GM23248 (cell line): ENCODE data around the gene HDAC9. TPM values are rescaled to one million over a fixed set of nuclear protein-coding genes. Genes with fewer than 3 reads are reported as not detected.

Experiments
- DNase-seq: peaks from one replicate; pipeline ENCODE4 v3.0.0-alpha.2; 2015
- H2AFZ ChIP-seq: fragments of 200-600 bp; sonication (generic); 2 replicates; pipeline ENCODE4 v1.6.1; 2016; ENCODE audit warnings: antibody characterized with exemption
- H3F3A ChIP-seq: fragments of 200-600 bp; sonication (generic); 2 replicates; pipeline ENCODE4 v1.6.1; 2016; ENCODE audit warnings: mild to moderate bottlenecking, antibody characterized with exemption, mixed run types; ENCODE audit not compliant: insufficient read depth
- H3K27ac ChIP-seq: fragments of 200-600 bp; sonication (generic); 2 replicates; pipeline ENCODE4 v1.5.1; 2016; ENCODE audit warnings: mild to moderate bottlenecking
- H3K27me3 ChIP-seq: fragments of 200-600 bp; sonication (generic); replicated peaks from 2 replicates; pipeline ENCODE4 v1.6.1; 2016; ENCODE audit warnings: mild to moderate bottlenecking; ENCODE audit not compliant: insufficient read depth
- H3K36me3 ChIP-seq: fragments of 200-600 bp; sonication (generic); 2 replicates; pipeline ENCODE4 v1.6.1; 2016; ENCODE audit warnings: low read depth, mild to moderate bottlenecking
- H3K4me1 ChIP-seq: fragments of 200-600 bp; sonication (generic); 2 replicates; pipeline ENCODE4 v1.6.1; 2016; ENCODE audit warnings: mild to moderate bottlenecking; ENCODE audit not compliant: insufficient read depth
- H3K4me2 ChIP-seq: fragments of 200-600 bp; sonication (generic); one replicate; pipeline ENCODE4 v1.6.1; 2016; ENCODE audit warnings: mild to moderate bottlenecking; ENCODE audit not compliant: unreplicated experiment
- H3K4me3 ChIP-seq: fragments of 200-600 bp; sonication (generic); 2 replicates; pipeline ENCODE4 v1.5.1; 2016; ENCODE audit warnings: mild to moderate bottlenecking
- H3K79me2 ChIP-seq: fragments of 200-600 bp; sonication (generic); 2 replicates; pipeline ENCODE4 v1.6.1; 2016; ENCODE audit warnings: mild to moderate bottlenecking; ENCODE audit not compliant: insufficient read depth
- H3K9ac ChIP-seq: fragments of 200-600 bp; sonication (generic); 2 replicates; pipeline ENCODE4 v1.6.1; 2016; ENCODE audit warnings: mild to moderate bottlenecking
- H3K9me2 ChIP-seq: fragments of 200-600 bp; sonication (generic); 2 replicates; pipeline ENCODE4 v1.6.1; 2016; ENCODE audit warnings: mixed run types, mild to moderate bottlenecking, moderate library complexity; ENCODE audit not compliant: insufficient read depth
- H3K9me3 ChIP-seq: fragments of 200-600 bp; sonication (generic); one replicate; pipeline ENCODE4 v1.6.1; 2017; ENCODE audit warnings: low read depth
- H4K20me1 ChIP-seq: fragments of 200-600 bp; sonication (generic); 2 replicates; pipeline ENCODE4 v1.6.0; 2016; ENCODE audit not compliant: insufficient read depth
- EZH2 ChIP-seq: fragments of 200-600 bp; sonication (generic); IDR thresholded peaks from 2 replicates; pipeline ENCODE4 v1.6.1; 2018; ENCODE audit warnings: antibody characterized with exemption, mild to moderate bottlenecking; ENCODE audit not compliant: insufficient read depth, poor library complexity, severe bottlenecking
- EZH2phosphoT487 ChIP-seq: fragments of 200-600 bp; sonication (generic); IDR thresholded peaks from 2 replicates; pipeline ENCODE4 v1.6.1; 2018; ENCODE audit warnings: antibody characterized with exemption, moderate library complexity, mild to moderate bottlenecking, low read depth; ENCODE audit not compliant: insufficient read depth
- WGBS, 2 experiments: methylation state at CpG; one replicate each; pipeline ENCODE4 v1.1.6; 2015 to 2017; ENCODE audit warnings: low lambda C conversion rate in 2 of 2, low coverage in 1 of 2; ENCODE audit errors: missing lambda C conversion rate in 2 of 2; 5-methylcytosine and 5-hydroxymethylcytosine counted together
- in situ Hi-C: fragments of 300-500 bp; cut with MboI; formaldehyde crosslinking; loops from 2 replicates; pipeline ENCODE4 v1.15.0; 2020
- polyA plus RNA-seq: library from polyadenylated mRNA; unstranded; fragments of >200 nt; fragmentation: Nextera tagmentation; extraction: Ambion mirVana; gene quantifications from 2 replicates; pipeline ENCODE4 v1.2.1, GENCODE V29; 2016
- total RNA-seq: library from RNA; depleted of rRNA; stranded (reverse); fragments of >200 nt; shearing (Covaris generic); gene quantifications from 2 replicates; pipeline ENCODE4 v1.2.3, GENCODE V29; 2014; rRNA removed

The HDAC9 gene
- 1.6 and 2.1 TPM in 2 replicates for total RNA-seq
- 1.5 and 1.6 TPM in 2 replicates for polyA plus RNA-seq

GRCh38 chr7:18495412-18496340 lies at the start of gene HDAC9:
TSS of gene HDAC9 (plus strand) at chr7:18495749. CDS start at chr7:18496303, 554 bp downstream.
- Histone ChIP-seq H3K27ac (peak within 1 kb of the TSS; percentile 89), H4K20me1 (no peaks in the 10 kb centered on the region), H3K4me1 (peaks cover 18% of the 10 kb centered on the region), H3K9me3 (no peaks in the 10 kb centered on the region), H3K4me2 (peak within 1 kb of the TSS; percentile 91), H3K27me3 (no peaks in the 10 kb centered on the region), H3K79me2 (no peaks in the 10 kb centered on the region), H2AFZ (peak within 1 kb of the TSS; percentile 76), H3K4me3 (peak within 1 kb of the TSS; percentile 54), H3K36me3 (no peaks in the 10 kb centered on the region), H3F3A (peaks cover 19% of the 10 kb centered on the region), H3K9ac (peak within 1 kb of the TSS; percentile 77), H3K9me2 (no peaks in the 10 kb centered on the region)
- 8 to 11% methylated on average over 18 of the region's 18 CpGs for WGBS, 2 experiments
- peak; percentile 83 for DNase-seq
- TF ChIP-seq EZH2phosphoT487: no peak
- no peak for TF ChIP-seq EZH2
- in situ Hi-C loops: no loop called here

DNA sequence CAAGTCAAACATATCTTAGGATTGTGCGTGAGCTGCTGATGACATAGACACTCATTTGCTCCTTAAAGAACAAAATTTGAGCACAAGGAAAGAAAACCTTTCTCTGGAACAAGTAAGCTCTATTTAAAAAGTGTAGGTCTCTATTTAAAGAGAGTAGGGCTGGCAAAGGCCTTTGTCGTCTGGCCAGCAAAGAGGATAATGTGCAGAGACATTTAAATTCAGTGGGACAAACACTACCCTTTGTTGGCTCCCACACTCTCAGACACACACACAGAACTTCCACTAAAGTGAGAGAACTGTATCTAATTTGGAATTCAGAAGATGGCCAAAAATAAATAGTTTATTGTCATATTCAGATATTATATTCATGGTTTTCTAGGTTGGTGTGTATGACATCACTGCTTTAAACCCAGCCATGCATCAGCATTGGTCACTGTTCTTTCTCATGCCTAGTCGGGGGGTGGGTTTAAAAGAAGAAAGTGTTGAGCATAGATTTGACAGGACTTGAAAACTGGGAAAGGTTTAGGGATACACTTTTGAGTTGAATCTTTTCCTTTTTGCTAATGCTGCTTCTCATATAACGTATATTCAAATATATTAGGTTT lies 49.5 kb upstream of the HDAC9 start:
- H3K79me2 ChIP-seq: no peaks in the 10 kb centered on the region
- H2AFZ ChIP-seq: no peak overlapping the region
- no peaks in the 10 kb centered on the region for H3K9me3 ChIP-seq
- no peak overlapping the region for H3K9ac ChIP-seq
- no peaks in the 10 kb centered on the region for H3F3A ChIP-seq
- no peaks in the 10 kb centered on the region for H4K20me1 ChIP-seq
- H3K36me3 ChIP-seq: no peaks in the 10 kb centered on the region
- whole genome bisulfite sequencing, 2 experiments: 81 to 94% methylated on average over 4 of the region's 4 CpGs
- H3K9me2 ChIP-seq: no peaks in the 10 kb centered on the region
- TF ChIP-seq EZH2 (no peak), EZH2phosphoT487 (no peak)
- H3K27me3 ChIP-seq: no peaks in the 10 kb centered on the region
- H3K4me3 ChIP-seq: no peak overlapping the region
- DNase-seq: no peak
- H3K4me1 ChIP-seq: no peaks in the 10 kb centered on the region
- H3K4me2 ChIP-seq: no peak overlapping the region
- in situ Hi-C loops: no loop called here
- H3K27ac ChIP-seq: no peak overlapping the region

GRCh38 chr7:18450019-18450418 lies 45.5 kb upstream of the HDAC9 start:
- Histone ChIP-seq H3K4me1 (no peaks in the 10 kb centered on the region), H3K27ac (no peak overlapping the region), H2AFZ (no peak overlapping the region), H3K36me3 (no peaks in the 10 kb centered on the region), H3F3A (no peaks in the 10 kb centered on the region), H3K4me3 (no peak overlapping the region), H3K27me3 (no peaks in the 10 kb centered on the region), H4K20me1 (no peaks in the 10 kb centered on the region), H3K79me2 (no peaks in the 10 kb centered on the region), H3K9me2 (no peaks in the 10 kb centered on the region; the same call in 1 of the 2 replicates), H3K9me3 (no peaks in the 10 kb centered on the region), H3K4me2 (no peak overlapping the region), H3K9ac (no peak overlapping the region)
- in situ Hi-C loops: no loop called here
- TF ChIP-seq EZH2 (no peak), EZH2phosphoT487 (no peak)
- peak; percentile 9 for DNase-seq

DNA sequence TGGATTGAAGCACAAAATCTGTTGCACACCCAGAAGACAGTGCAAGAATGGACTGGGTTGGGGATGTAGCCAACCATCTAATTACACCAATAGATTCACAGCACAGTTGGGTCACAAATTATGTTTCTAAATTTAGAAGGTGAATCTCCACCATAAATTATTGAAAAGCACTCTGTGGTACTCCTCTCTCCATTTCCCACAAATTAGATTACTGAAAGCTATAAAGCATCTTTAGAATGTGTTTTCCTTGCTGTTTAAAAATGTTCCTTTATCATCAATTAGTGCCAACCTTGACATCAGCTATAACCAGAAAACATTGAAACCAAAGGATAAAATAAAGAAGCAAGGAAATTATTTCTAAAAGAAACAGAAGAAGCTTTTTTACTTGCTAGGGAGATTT lies 39.9 kb upstream of the HDAC9 start:
- TF ChIP-seq EZH2phosphoT487 (no peak), EZH2 (no peak)
- Histone ChIP-seq H3K4me1 (peaks cover 6% of the 10 kb centered on the region; the same call in 1 of the 2 replicates), H3K9ac (no peak overlapping the region), H3K79me2 (no peaks in the 10 kb centered on the region), H3K4me3 (no peak overlapping the region), H4K20me1 (no peaks in the 10 kb centered on the region), H3K9me3 (no peaks in the 10 kb centered on the region), H3K27me3 (no peaks in the 10 kb centered on the region), H3F3A (no peaks in the 10 kb centered on the region), H3K9me2 (no peaks in the 10 kb centered on the region; the same call in 1 of the 2 replicates), H3K27ac (no peak overlapping the region), H3K36me3 (no peaks in the 10 kb centered on the region), H2AFZ (no peak overlapping the region), H3K4me2 (no peak overlapping the region)
- in situ Hi-C loops: no loop called here
- no peak for DNase-seq
